ENCODE measurements around the gene ANKRD12.

- TF ChIP-seq CTCF (IDR thresholded peaks at IDR 0.05) (no peak), POLR2A (IDR thresholded peaks at IDR 0.05) (no peak)
Observed at GRCh38 chr18:9304388-9305070, 167.9 kb downstream of the ANKRD12 start.

All from Peyer's patch (tissue), 4 donors.